Measurements from ENCODE around the gene CAMTA2. TPM values are rescaled to one million over a fixed set of nuclear protein-coding genes. Genes with fewer than 3 reads are reported as not detected.

CAMTA2 gene
- total and polyA plus RNA-seq, 9 of the 15 experiments (the other 6 are each of a cell fraction or from before 2014, with no cell fraction given), result 0.24 to 25.1 (median 6.3) TPM

DNA sequence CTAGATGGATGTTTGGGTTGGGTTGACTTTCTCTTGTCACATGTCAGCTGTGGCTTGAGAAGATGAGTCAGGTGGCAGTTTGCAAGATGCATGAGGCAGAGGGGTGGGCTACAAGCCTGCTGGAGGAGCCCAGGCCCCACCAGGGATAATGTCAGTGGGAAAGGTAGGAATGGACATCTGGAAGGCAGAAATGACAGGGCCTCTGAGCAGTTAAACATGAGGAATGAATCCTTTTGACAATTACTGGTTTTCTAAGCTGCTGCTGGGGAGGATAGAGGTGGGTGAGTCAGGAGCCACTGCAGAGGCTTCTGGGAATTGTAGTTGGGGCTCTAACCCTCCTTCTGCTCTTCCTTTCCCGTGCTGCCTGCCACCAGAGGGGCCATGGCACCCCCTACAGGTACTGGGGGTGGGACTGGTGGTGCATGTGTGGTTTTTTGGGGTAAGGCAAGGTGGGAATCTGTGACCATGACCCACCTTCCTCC, 32.0 kb upstream of the CAMTA2 start:
- peak; percentile 22 to 41 (median 27) for DNase-seq (ENCODE audit: extremely low read depth in 1 of 4, low spot score in 3 of 4)
- TF ChIP-seq SREBF1 (IDR thresholded peaks at IDR 0.05; ENCODE audit: borderline replicate concordance, low read depth, low read length) (no peak), NRF1 (conservative IDR thresholded peaks at IDR 0.05 in 1 of 2, IDR thresholded peaks at IDR 0.05 in 1 of 2) (no peak), BCL6 (CRISPR knock-in tag; IDR thresholded peaks at IDR 0.05) (no peak), RBM22 (IDR thresholded peaks at IDR 0.05; ENCODE audit: low read depth, low read length, poor library complexity, severe bottlenecking) (no peak), SMAD1 (IDR thresholded peaks at IDR 0.05; ENCODE audit: low read depth, low read length, partially characterized antibody) (no peak), SIX5 (IDR thresholded peaks at IDR 0.05; ENCODE audit: borderline replicate concordance in 1 of 2, insufficient read depth in 1 of 2, low read depth in 1 of 2, low read length in 2 of 2) (0 out of 4 replicates have a peak, but pooled peaks of 1 of the 2 experiments have one; percentile 14)
- TF ChIP-seq, protein P1, sequence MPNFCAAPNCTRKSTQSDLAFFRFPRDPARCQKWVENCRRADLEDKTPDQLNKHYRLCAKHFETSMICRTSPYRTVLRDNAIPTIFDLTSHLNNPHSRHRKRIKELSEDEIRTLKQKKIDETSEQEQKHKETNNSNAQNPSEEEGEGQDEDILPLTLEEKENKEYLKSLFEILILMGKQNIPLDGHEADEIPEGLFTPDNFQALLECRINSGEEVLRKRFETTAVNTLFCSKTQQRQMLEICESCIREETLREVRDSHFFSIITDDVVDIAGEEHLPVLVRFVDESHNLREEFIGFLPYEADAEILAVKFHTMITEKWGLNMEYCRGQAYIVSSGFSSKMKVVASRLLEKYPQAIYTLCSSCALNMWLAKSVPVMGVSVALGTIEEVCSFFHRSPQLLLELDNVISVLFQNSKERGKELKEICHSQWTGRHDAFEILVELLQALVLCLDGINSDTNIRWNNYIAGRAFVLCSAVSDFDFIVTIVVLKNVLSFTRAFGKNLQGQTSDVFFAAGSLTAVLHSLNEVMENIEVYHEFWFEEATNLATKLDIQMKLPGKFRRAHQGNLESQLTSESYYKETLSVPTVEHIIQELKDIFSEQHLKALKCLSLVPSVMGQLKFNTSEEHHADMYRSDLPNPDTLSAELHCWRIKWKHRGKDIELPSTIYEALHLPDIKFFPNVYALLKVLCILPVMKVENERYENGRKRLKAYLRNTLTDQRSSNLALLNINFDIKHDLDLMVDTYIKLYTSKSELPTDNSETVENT (CRISPR knock-in tag; IDR thresholded peaks at IDR 0.05), result no peak
- TF ChIP-seq, protein P2, sequence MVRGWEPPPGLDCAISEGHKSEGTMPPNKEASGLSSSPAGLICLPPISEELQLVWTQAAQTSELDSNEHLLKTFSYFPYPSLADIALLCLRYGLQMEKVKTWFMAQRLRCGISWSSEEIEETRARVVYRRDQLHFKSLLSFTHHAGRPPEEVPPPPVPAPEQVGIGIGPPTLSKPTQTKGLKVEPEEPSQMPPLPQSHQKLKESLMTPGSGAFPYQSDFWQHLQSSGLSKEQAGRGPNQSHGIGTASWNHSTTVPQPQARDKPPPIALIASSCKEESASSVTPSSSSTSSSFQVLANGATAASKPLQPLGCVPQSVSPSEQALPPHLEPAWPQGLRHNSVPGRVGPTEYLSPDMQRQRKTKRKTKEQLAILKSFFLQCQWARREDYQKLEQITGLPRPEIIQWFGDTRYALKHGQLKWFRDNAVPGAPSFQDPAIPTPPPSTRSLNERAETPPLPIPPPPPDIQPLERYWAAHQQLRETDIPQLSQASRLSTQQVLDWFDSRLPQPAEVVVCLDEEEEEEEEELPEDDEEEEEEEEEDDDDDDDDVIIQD (CRISPR knock-in tag; IDR thresholded peaks at IDR 0.05), result no peak
- TF ChIP-seq, protein P3, sequence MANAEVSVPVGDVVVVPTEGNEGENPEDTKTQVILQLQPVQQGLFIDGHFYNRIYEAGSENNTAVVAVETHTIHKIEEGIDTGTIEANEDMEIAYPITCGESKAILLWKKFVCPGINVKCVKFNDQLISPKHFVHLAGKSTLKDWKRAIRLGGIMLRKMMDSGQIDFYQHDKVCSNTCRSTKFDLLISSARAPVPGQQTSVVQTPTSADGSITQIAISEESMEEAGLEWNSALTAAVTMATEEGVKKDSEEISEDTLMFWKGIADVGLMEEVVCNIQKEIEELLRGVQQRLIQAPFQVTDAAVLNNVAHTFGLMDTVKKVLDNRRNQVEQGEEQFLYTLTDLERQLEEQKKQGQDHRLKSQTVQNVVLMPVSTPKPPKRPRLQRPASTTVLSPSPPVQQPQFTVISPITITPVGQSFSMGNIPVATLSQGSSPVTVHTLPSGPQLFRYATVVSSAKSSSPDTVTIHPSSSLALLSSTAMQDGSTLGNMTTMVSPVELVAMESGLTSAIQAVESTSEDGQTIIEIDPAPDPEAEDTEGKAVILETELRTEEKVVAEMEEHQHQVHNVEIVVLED (CRISPR knock-in tag; IDR thresholded peaks at IDR 0.05), result no peak
- TF ChIP-seq, protein P4, sequence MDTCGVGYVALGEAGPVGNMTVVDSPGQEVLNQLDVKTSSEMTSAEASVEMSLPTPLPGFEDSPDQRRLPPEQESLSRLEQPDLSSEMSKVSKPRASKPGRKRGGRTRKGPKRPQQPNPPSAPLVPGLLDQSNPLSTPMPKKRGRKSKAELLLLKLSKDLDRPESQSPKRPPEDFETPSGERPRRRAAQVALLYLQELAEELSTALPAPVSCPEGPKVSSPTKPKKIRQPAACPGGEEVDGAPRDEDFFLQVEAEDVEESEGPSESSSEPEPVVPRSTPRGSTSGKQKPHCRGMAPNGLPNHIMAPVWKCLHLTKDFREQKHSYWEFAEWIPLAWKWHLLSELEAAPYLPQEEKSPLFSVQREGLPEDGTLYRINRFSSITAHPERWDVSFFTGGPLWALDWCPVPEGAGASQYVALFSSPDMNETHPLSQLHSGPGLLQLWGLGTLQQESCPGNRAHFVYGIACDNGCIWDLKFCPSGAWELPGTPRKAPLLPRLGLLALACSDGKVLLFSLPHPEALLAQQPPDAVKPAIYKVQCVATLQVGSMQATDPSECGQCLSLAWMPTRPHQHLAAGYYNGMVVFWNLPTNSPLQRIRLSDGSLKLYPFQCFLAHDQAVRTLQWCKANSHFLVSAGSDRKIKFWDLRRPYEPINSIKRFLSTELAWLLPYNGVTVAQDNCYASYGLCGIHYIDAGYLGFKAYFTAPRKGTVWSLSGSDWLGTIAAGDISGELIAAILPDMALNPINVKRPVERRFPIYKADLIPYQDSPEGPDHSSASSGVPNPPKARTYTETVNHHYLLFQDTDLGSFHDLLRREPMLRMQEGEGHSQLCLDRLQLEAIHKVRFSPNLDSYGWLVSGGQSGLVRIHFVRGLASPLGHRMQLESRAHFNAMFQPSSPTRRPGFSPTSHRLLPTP (IDR thresholded peaks at IDR 0.05; ENCODE audit: borderline replicate concordance, extremely low read depth, insufficient read length), result no peak
- TF ChIP-seq, protein P5, sequence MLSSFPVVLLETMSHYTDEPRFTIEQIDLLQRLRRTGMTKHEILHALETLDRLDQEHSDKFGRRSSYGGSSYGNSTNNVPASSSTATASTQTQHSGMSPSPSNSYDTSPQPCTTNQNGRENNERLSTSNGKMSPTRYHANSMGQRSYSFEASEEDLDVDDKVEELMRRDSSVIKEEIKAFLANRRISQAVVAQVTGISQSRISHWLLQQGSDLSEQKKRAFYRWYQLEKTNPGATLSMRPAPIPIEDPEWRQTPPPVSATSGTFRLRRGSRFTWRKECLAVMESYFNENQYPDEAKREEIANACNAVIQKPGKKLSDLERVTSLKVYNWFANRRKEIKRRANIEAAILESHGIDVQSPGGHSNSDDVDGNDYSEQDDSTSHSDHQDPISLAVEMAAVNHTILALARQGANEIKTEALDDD (IDR thresholded peaks at IDR 0.05), result no peak

More for the DNA sequence above, 32.0 kb upstream of the CAMTA2 start:
- no peaks in the 10 kb centered on the region for H3K9me1 ChIP-seq (ENCODE audit: control insufficient read depth, insufficient read depth, low read length)
- FAIRE-seq (no peak), ATAC-seq (peak; percentile 77)
- H3K4me1 ChIP-seq (replicated peaks in 1 of 2; ENCODE audit: control insufficient read depth in 2 of 2, insufficient read depth in 2 of 2, low read length in 2 of 2), result peaks cover 0 to 5% of the 10 kb centered on the region in 2 experiments; a peak in 1 of 5 replicates
- no peak overlapping the region for H3K9ac ChIP-seq (ENCODE audit: insufficient read depth in 1 of 2, low read depth in 2 of 2, low read length in 2 of 2)
- H2AFZ ChIP-seq (ENCODE audit: low read depth, low read length), result no peak overlapping the region
- WGBS (ENCODE audit: insufficient coverage, low coverage, missing lambda C conversion rate), result 0% methylated on average over 1 of the region's 1 CpG
- CTCF ChIA-PET (ENCODE audit: low intra/inter-chr PET ratio), result no interaction called here
- BruUV-seq (replicated peaks), result no TSS peak
- no peaks in the 10 kb centered on the region for H3K27me3 ChIP-seq (ENCODE audit: control insufficient read depth in 2 of 2, insufficient read depth in 2 of 2, low read length in 2 of 2)
- in situ Hi-C loops (cut with MboI) (no loop called here), intact Hi-C loops (cut with micrococcal nuclease) (no loop called here)
- peaks cover 44% of the 10 kb centered on the region; the same call in 2 of the 3 replicates for H3K36me3 ChIP-seq (ENCODE audit: control insufficient read depth, insufficient read depth, low read length)
- no peak overlapping the region for H3K4me2 ChIP-seq (ENCODE audit: insufficient read depth, low read length)
- no peak overlapping the region for H3K4me3 ChIP-seq
- H3K79me2 ChIP-seq (ENCODE audit: control insufficient read depth, insufficient read depth, low read length), result no peaks in the 10 kb centered on the region
- no peak overlapping the region for H3K27ac ChIP-seq (ENCODE audit: extremely low read depth, low read depth, low read length)
- H4K20me1 ChIP-seq (replicated peaks; ENCODE audit: control insufficient read depth, insufficient read depth, low read length), result no peaks in the 10 kb centered on the region
- POLR2A ChIA-PET, result interaction anchor here (1.0 kb wide), 2 partner anchors 32 to 110 kb away, joined by 3 read pairs; partner anchors contain the start of gene CAMTA2
- H3K9me3 ChIP-seq (replicated peaks; ENCODE audit: control insufficient read depth, insufficient read depth, low read depth, low read length), result no peaks in the 10 kb centered on the region
